ENCODE data around the gene THTPA. TPM values are rescaled to one million over a fixed set of nuclear protein-coding genes. Genes with fewer than 3 reads are reported as not detected.
A peak's percentile ranks its signal among the peaks of the same experiment; 100 is the strongest.

THTPA gene
- total and polyA plus RNA-seq, 2 of the 13 experiments (the other 11 are each of a cell fraction or from before 2014, with no cell fraction given) = 7.4 to 8.7 TPM

DNA sequence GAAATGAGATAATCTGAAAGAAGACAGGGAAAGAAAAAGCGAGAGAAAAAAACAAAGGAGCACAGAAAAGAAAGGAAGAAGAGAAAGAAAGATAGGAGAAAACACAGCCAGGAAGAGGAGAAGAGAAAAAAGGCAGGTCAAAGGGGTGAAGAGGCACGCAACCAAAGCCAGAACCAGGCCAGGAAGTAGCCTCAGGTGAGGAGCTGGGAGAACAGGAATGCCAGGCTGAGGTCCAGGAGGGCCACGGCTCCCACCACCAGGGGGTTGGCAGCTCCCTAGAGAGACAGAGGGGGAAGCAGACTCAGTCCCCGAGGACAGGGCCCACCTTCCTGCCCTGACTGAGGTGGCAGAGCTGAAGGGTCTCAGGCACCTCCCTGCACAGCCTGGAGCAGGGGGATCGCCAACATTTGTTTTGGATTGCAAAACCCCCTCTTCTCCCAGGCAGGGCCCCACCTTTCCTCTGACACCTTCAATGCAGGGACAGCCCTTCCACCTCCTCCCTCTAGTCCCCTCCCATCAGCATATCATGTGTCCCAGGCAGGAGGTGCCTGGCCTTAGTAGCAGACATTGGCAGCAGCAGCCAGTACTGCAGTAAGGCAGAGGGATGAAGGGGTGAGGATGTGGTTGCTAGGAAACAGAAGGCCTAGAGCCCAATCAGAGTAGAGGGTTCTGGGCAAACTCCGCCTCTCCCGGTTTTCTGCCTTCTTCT lies 13.5 kb downstream of the THTPA start (continued):
- TF ChIP-seq ZNF768 (CRISPR knock-in tag; IDR thresholded peaks at IDR 0.05) (peak; percentile 74), ATM (IDR thresholded peaks at IDR 0.05; ENCODE audit: borderline replicate concordance) (peak; percentile 81; the same call in 1 of the 2 replicates), FOXK1 (CRISPR knock-in tag; IDR thresholded peaks at IDR 0.05; ENCODE audit: borderline replicate concordance, low read depth) (no peak), U2AF1 (optimal IDR thresholded peaks at IDR 0.05; ENCODE audit: low read depth, low read length) (no peak), CHD2 (IDR thresholded peaks at IDR 0.05; ENCODE audit: low read depth, low read length) (no peak), STAG1 (CRISPR knock-in tag; IDR thresholded peaks at IDR 0.05) (no peak), ZNF572 (CRISPR knock-in tag; IDR thresholded peaks at IDR 0.05) (0 out of 2 replicates have a peak, but pooled peaks have one; percentile 25), ZNF282 (IDR thresholded peaks at IDR 0.05; ENCODE audit: partially characterized antibody) (peak; percentile 87), RBM39 (IDR thresholded peaks at IDR 0.05; ENCODE audit: low read depth, low read length, poor library complexity, severe bottlenecking) (peak; percentile 35)
- TF ChIP-seq, protein P1, sequence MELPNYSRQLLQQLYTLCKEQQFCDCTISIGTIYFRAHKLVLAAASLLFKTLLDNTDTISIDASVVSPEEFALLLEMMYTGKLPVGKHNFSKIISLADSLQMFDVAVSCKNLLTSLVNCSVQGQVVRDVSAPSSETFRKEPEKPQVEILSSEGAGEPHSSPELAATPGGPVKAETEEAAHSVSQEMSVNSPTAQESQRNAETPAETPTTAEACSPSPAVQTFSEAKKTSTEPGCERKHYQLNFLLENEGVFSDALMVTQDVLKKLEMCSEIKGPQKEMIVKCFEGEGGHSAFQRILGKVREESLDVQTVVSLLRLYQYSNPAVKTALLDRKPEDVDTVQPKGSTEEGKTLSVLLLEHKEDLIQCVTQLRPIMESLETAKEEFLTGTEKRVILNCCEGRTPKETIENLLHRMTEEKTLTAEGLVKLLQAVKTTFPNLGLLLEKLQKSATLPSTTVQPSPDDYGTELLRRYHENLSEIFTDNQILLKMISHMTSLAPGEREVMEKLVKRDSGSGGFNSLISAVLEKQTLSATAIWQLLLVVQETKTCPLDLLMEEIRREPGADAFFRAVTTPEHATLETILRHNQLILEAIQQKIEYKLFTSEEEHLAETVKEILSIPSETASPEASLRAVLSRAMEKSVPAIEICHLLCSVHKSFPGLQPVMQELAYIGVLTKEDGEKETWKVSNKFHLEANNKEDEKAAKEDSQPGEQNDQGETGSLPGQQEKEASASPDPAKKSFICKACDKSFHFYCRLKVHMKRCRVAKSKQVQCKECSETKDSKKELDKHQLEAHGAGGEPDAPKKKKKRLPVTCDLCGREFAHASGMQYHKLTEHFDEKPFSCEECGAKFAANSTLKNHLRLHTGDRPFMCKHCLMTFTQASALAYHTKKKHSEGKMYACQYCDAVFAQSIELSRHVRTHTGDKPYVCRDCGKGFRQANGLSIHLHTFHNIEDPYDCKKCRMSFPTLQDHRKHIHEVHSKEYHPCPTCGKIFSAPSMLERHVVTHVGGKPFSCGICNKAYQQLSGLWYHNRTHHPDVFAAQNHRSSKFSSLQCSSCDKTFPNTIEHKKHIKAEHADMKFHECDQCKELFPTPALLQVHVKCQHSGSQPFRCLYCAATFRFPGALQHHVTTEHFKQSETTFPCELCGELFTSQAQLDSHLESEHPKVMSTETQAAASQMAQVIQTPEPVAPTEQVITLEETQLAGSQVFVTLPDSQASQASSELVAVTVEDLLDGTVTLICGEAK (IDR thresholded peaks at IDR 0.05) = no peak
- TF ChIP-seq, protein P1 (CRISPR knock-in tag; IDR thresholded peaks at IDR 0.05) = peak; percentile 58
- TF ChIP-seq, protein P2, sequence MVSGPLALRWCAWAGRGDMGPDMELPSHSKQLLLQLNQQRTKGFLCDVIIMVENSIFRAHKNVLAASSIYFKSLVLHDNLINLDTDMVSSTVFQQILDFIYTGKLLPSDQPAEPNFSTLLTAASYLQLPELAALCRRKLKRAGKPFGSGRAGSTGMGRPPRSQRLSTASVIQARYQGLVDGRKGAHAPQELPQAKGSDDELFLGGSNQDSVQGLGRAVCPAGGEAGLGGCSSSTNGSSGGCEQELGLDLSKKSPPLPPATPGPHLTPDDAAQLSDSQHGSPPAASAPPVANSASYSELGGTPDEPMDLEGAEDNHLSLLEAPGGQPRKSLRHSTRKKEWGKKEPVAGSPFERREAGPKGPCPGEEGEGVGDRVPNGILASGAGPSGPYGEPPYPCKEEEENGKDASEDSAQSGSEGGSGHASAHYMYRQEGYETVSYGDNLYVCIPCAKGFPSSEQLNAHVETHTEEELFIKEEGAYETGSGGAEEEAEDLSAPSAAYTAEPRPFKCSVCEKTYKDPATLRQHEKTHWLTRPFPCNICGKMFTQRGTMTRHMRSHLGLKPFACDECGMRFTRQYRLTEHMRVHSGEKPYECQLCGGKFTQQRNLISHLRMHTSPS (CRISPR knock-in tag; IDR thresholded peaks at IDR 0.05; ENCODE audit: low read depth) = 0 out of 2 replicates have a peak, but pooled peaks have one; percentile 24
- TF ChIP-seq, protein P3, sequence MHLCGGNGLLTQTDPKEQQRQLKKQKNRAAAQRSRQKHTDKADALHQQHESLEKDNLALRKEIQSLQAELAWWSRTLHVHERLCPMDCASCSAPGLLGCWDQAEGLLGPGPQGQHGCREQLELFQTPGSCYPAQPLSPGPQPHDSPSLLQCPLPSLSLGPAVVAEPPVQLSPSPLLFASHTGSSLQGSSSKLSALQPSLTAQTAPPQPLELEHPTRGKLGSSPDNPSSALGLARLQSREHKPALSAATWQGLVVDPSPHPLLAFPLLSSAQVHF (CRISPR knock-in tag; IDR thresholded peaks at IDR 0.05) = no peak
- TF ChIP-seq, protein P4, sequence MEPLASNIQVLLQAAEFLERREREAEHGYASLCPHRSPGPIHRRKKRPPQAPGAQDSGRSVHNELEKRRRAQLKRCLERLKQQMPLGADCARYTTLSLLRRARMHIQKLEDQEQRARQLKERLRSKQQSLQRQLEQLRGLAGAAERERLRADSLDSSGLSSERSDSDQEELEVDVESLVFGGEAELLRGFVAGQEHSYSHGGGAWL (CRISPR knock-in tag; IDR thresholded peaks at IDR 0.05) = peak; percentile 33; the same call in 1 of the 2 replicates

All from HepG2 (cell line).